ENCODE measurements around the gene SYNGAP1.

SYNGAP1 gene

GRCh38 chr6:33453393-33454008, 33.6 kb downstream of the SYNGAP1 start:
- Histone ChIP-seq H3K9me3 (no peaks in the 10 kb centered on the region), H3K4me1 (ENCODE audit: control insufficient read depth in 1 of 2, insufficient read depth in 1 of 2, low read depth in 1 of 2, low read length in 1 of 2) (peaks cover 65 to 69% of the 10 kb centered on the region in 2 experiments), H3K27me3 (no peaks in the 10 kb centered on the region), H3K27ac (peak overlapping the region; percentile 87), H3K4me3 (ENCODE audit: low read depth in 1 of 2, low read length in 1 of 2) (peak overlapping the region; percentile 88 to 89), H3K36me3 (no peaks in the 10 kb centered on the region)
- no peak for TF ChIP-seq CTCF (IDR thresholded peaks at IDR 0.05)

- H3K9me3 ChIP-seq = no peaks in the 10 kb centered on the region
- H3K27ac ChIP-seq = peak within 1 kb of the TSS; percentile 87
- TF ChIP-seq CTCF (IDR thresholded peaks at IDR 0.05) = peak; percentile 59
Observed at GRCh38 chr6:33454009-33454946, 34.4 kb downstream of the SYNGAP1 start, which contains the start of gene ZBTB9. Gene ZBTB9, plus strand, starts transcription at chr6:33454576. Its CDS starts 525 bp downstream, at chr6:33455101.

GRCh38 chr6:33455051-33455450, 35.2 kb downstream of the SYNGAP1 start:
- Histone ChIP-seq H3K4me1 (ENCODE audit: control insufficient read depth in 1 of 2, insufficient read depth in 1 of 2, low read depth in 1 of 2, low read length in 1 of 2) (peaks cover 49 to 54% of the 10 kb centered on the region in 2 experiments), H3K27ac (no peak overlapping the region), H3K4me3 (ENCODE audit: low read depth in 1 of 2, low read length in 1 of 2) (peak overlapping the region; percentile 88 to 89), H3K27me3 (no peaks in the 10 kb centered on the region), H3K36me3 (no peaks in the 10 kb centered on the region), H3K9me3 (no peaks in the 10 kb centered on the region)
- no peak for TF ChIP-seq CTCF (IDR thresholded peaks at IDR 0.05)

More at GRCh38 chr6:33454009-33454946, 34.4 kb downstream of the SYNGAP1 start, which contains the start of gene ZBTB9:
- no peaks in the 10 kb centered on the region for H3K36me3 ChIP-seq
- H3K4me1 ChIP-seq (ENCODE audit: control insufficient read depth in 1 of 2, insufficient read depth in 1 of 2, low read depth in 1 of 2, low read length in 1 of 2) = peaks cover 57 to 62% of the 10 kb centered on the region in 2 experiments
- no peaks in the 10 kb centered on the region for H3K27me3 ChIP-seq
- H3K4me3 ChIP-seq (ENCODE audit: low read depth in 1 of 2, low read length in 1 of 2) = peak within 1 kb of the TSS; percentile 88 to 89

- Histone ChIP-seq H3K4me3 (ENCODE audit: low read depth in 1 of 2, low read length in 1 of 2) (no peak overlapping the region), H3K27ac (no peak overlapping the region), H3K4me1 (ENCODE audit: control insufficient read depth in 1 of 2, insufficient read depth in 1 of 2, low read depth in 1 of 2, low read length in 1 of 2) (peaks cover 38 to 43% of the 10 kb centered on the region in 2 experiments), H3K9me3 (no peaks in the 10 kb centered on the region), H3K27me3 (no peaks in the 10 kb centered on the region), H3K36me3 (no peaks in the 10 kb centered on the region)
- TF ChIP-seq CTCF (IDR thresholded peaks at IDR 0.05) = no peak
Observed at GRCh38 chr6:33456156-33456555, 36.3 kb downstream of the SYNGAP1 start.

- Histone ChIP-seq H3K4me3 (ENCODE audit: low read depth in 1 of 2, low read length in 1 of 2) (no peak overlapping the region), H3K4me1 (ENCODE audit: control insufficient read depth in 1 of 2, insufficient read depth in 1 of 2, low read depth in 1 of 2, low read length in 1 of 2) (peaks cover 13 to 18% of the 10 kb centered on the region in 2 experiments), H3K9me3 (no peaks in the 10 kb centered on the region), H3K27me3 (no peaks in the 10 kb centered on the region), H3K36me3 (no peaks in the 10 kb centered on the region), H3K27ac (no peak overlapping the region)
- TF ChIP-seq CTCF (IDR thresholded peaks at IDR 0.05) = no peak
Observed at GRCh38 chr6:33458676-33459075, 38.8 kb downstream of the SYNGAP1 start.

Measured in neutrophil (primary cell).